Measurements from ENCODE around the gene FBXW12. TPM values are rescaled to one million over a fixed set of nuclear protein-coding genes. Genes with fewer than 3 reads are reported as not detected.

The FBXW12 gene
- total and polyA plus RNA-seq, 2 donors (not counting 3 experiments of a cell fraction or from before 2014, with no cell fraction given): not detected

GRCh38 chr3:48352546-48352945, 19.5 kb upstream of the FBXW12 start:
- Histone ChIP-seq H3K9me3 (replicated peaks; ENCODE audit: control insufficient read depth, insufficient read depth, low read length) (no peaks in the 10 kb centered on the region), H3K9ac (replicated peaks; ENCODE audit: extremely low read depth, insufficient read depth, low read length) (no peak overlapping the region), H2AFZ (ENCODE audit: low read depth, low read length) (no peak overlapping the region), H4K20me1 (replicated peaks; ENCODE audit: control insufficient read depth, extremely low read depth, insufficient read depth, low read length) (no peaks in the 10 kb centered on the region), H3K36me3 (ENCODE audit: control insufficient read depth in 2 of 2, extremely low read depth in 1 of 2, insufficient read depth in 2 of 2, low read length in 2 of 2) (no peaks in the 10 kb centered on the region), H3K79me2 (ENCODE audit: control insufficient read depth, insufficient read depth, low read length) (no peaks in the 10 kb centered on the region), H3K4me1 (ENCODE audit: control insufficient read depth, extremely low read depth, insufficient read depth, low read length) (no peaks in the 10 kb centered on the region), H3K4me2 (ENCODE audit: insufficient read depth, low read length) (no peak overlapping the region), H3K4me3 (replicated peaks in 1 of 3; ENCODE audit: insufficient read depth in 1 of 3, low read depth in 1 of 3, low read length in 3 of 3) (no peak overlapping the region), H3K27me3 (ENCODE audit: control insufficient read depth in 2 of 2, insufficient read depth in 2 of 2, low read length in 2 of 2) (peaks cover 16 to 38% of the 10 kb centered on the region in 2 experiments), H3K9me1 (replicated peaks; ENCODE audit: control insufficient read depth, extremely low read depth, insufficient read depth, low read length) (no peaks in the 10 kb centered on the region), H3K27ac (ENCODE audit: insufficient read depth, low read depth, low read length) (no peak overlapping the region)
- no TSS peak for BruUV-seq (replicated peaks)
- TF ChIP-seq FOS (IDR thresholded peaks at IDR 0.05; ENCODE audit: borderline replicate concordance, insufficient read depth, low read length): no peak
- no peak for TF ChIP-seq GATA2 (IDR thresholded peaks at IDR 0.05; ENCODE audit: insufficient read depth, insufficient read length, low read depth, low read length)
- no peak for TF ChIP-seq CTCF (IDR thresholded peaks at IDR 0.05; ENCODE audit: extremely low read depth in 1 of 2, insufficient read depth in 1 of 2, low read depth in 1 of 2, low read length in 2 of 2)
- no peak for TF ChIP-seq POLR2A (IDR thresholded peaks at IDR 0.05; ENCODE audit: low read depth, low read length)
- TF ChIP-seq EZH2 (IDR thresholded peaks at IDR 0.05; ENCODE audit: borderline replicate concordance, low read depth, low read length, severe bottlenecking): no peak
- no peak for TF ChIP-seq JUN (IDR thresholded peaks at IDR 0.05; ENCODE audit: borderline replicate concordance, insufficient read depth, insufficient read length, low read depth)
- TF ChIP-seq MAX (IDR thresholded peaks at IDR 0.05; ENCODE audit: insufficient read depth, insufficient read length): no peak
- intact Hi-C loops (cut with micrococcal nuclease): no loop called here
- CTCF ChIA-PET: interaction anchor here (1.2 kb wide), 1 partner anchor 48 kb away, joined by 5 read pairs; no protein-coding TSS in a partner anchor
- DNase-seq (ENCODE audit: low read depth, low spot score) (no peak), FAIRE-seq (no peak)
- POLR2A ChIA-PET: no interaction called here
- dilution Hi-C loops (cut with MboI; ENCODE audit: extremely low pct_ligation_motif_present, low sequenced_read_pairs): no loop called here
